Measurements from ENCODE around the gene TBCB.

DNA sequence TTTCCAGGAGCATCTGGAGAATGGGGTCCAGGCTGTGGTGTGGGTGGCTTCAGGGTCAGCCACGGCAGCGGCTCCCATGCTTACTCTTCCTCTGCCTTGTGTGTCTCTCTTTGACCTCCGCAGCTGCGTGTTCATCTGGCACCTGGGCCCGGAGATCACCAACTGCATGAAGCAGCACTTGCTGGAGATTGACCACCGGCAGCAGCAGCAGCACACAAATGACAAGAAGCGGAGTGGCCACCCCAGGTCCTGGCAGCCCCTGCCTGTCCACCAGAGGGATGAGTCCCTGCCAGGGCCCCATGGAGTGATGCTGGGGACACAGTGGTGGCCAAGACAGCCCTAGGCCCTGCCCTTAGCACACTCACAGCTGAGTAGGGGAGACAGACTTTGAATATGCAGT is 22.7 kb upstream of the TBCB start:
- TF ChIP-seq, protein P1, sequence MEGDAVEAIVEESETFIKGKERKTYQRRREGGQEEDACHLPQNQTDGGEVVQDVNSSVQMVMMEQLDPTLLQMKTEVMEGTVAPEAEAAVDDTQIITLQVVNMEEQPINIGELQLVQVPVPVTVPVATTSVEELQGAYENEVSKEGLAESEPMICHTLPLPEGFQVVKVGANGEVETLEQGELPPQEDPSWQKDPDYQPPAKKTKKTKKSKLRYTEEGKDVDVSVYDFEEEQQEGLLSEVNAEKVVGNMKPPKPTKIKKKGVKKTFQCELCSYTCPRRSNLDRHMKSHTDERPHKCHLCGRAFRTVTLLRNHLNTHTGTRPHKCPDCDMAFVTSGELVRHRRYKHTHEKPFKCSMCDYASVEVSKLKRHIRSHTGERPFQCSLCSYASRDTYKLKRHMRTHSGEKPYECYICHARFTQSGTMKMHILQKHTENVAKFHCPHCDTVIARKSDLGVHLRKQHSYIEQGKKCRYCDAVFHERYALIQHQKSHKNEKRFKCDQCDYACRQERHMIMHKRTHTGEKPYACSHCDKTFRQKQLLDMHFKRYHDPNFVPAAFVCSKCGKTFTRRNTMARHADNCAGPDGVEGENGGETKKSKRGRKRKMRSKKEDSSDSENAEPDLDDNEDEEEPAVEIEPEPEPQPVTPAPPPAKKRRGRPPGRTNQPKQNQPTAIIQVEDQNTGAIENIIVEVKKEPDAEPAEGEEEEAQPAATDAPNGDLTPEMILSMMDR (IDR thresholded peaks at IDR 0.05), result no peak
- no peak for TF ChIP-seq POLR2A (IDR thresholded peaks at IDR 0.05)

Data from gastroesophageal sphincter (tissue), 3 donors.